HepG2 (cell line): Measurements from ENCODE around the gene CTNNBIP1. TPM values are rescaled to one million over a fixed set of nuclear protein-coding genes. Genes with fewer than 3 reads are reported as not detected.

ENCODE experiments used
- CHD2 ChIP-seq: IDR thresholded peaks from 2 replicates; pipeline ENCODE4 v1.6.1; 2011; ENCODE audit warnings: low read depth, low read length, improper control_type of control experiment
- HNF4A ChIP-seq: sonication (generic); formaldehyde crosslinking; IDR thresholded peaks from 2 replicates; pipeline ENCODE4 v1.4.0; 2020; ENCODE audit warnings: missing genetic modification reagents
- JUND ChIP-seq: sonication (generic); formaldehyde crosslinking; IDR thresholded peaks from 2 replicates; pipeline ENCODE4 v1.8.0; 2022; ENCODE audit warnings: mild to moderate bottlenecking, missing genetic modification reagents
- KLF11 ChIP-seq: IDR thresholded peaks from 2 replicates; pipeline ENCODE4 v1.6.1; 2016; ENCODE audit warnings: missing compliant biosample characterization
- MEF2D ChIP-seq: sonication (generic); formaldehyde crosslinking; IDR thresholded peaks from 2 replicates; pipeline ENCODE4 v1.5.1; 2020; ENCODE audit warnings: mild to moderate bottlenecking, missing genetic modification reagents
- RARA ChIP-seq: IDR thresholded peaks from 2 replicates; pipeline ENCODE4 v1.6.1; 2016; ENCODE audit warnings: missing genetic modification reagents, missing compliant biosample characterization
- SAP130 ChIP-seq: IDR thresholded peaks from 2 replicates; pipeline ENCODE4 v1.6.1; 2016; ENCODE audit warnings: low read depth
- SATB2 ChIP-seq: sonication (generic); formaldehyde crosslinking; IDR thresholded peaks from 2 replicates; pipeline ENCODE4 v1.5.0; 2020; ENCODE audit warnings: missing genetic modification reagents
- SOX13 ChIP-seq, 3 experiments: fragments of 450-650 bp in 1 of 3; sonication (generic) in 1 of 3; formaldehyde crosslinking in 1 of 3; IDR thresholded peaks in 2 of 3; conservative IDR thresholded peaks in 1 of 3; 2 replicates each; pipeline versions ENCODE4 v1.5.0 to v1.6.1; 2016 to 2020; ENCODE audit warnings: antibody characterized with exemption in 1 of 3, mild to moderate bottlenecking in 1 of 3, missing compliant biosample characterization in 1 of 3, missing genetic modification reagents in 1 of 3, moderate library complexity in 1 of 3
- TFAP4 ChIP-seq: sonication (generic); IDR thresholded peaks from 2 replicates; pipeline ENCODE4 v1.6.1; 2016; ENCODE audit warnings: low read depth, borderline replicate concordance
- polyA plus RNA-seq, 8 experiments: library from polyadenylated mRNA; depleted of rRNA in 3 of 8; stranded (reverse) in 7 of 8; unstranded in 1 of 8; fragments of >200 nt; fragmentation: Illumina TruSeq in 4 of 8; extraction: Trizol in 4 of 8; gene quantifications; 2 replicates each; pipeline versions ENCODE4 v1.2.1 to v1.2.3, GENCODE V29; 2011 to 2016; ENCODE audit warnings: low read depth in 4 of 8, missing spikeins in 1 of 8, mixed read lengths in 1 of 8; ENCODE audit not compliant: insufficient read depth in 1 of 8
- total RNA-seq, 5 experiments: library from RNA; depleted of rRNA; stranded (reverse); fragments of >200 nt; fragmentation: Illumina TruSeq; extraction: Trizol; gene quantifications; 2 replicates each; pipeline ENCODE4 v1.2.3, GENCODE V29; 2016; ENCODE audit warnings: low read depth in 1 of 5
- TF ChIP-seq, protein P1 (sequence below): sonication (generic); formaldehyde crosslinking; IDR thresholded peaks from 2 replicates; pipeline ENCODE4 v1.8.1; 2023; ENCODE audit warnings: missing genetic modification reagents, mild to moderate bottlenecking, borderline replicate concordance
- TF ChIP-seq, protein P2 (sequence below): sonication (generic); formaldehyde crosslinking; IDR thresholded peaks from 2 replicates; pipeline ENCODE4 v1.5.0; 2020; ENCODE audit warnings: missing genetic modification reagents
- TF ChIP-seq, protein P3 (sequence below), 2 experiments: IDR thresholded peaks; 2 replicates each; pipeline ENCODE4 v1.6.1; 2011 to 2012; ENCODE audit warnings: low read length in 2 of 2, borderline replicate concordance in 1 of 2, low read depth in 1 of 2, mild to moderate bottlenecking in 1 of 2, moderate library complexity in 1 of 2
- TF ChIP-seq, protein P4 (sequence below): sonication (generic); formaldehyde crosslinking; IDR thresholded peaks from 2 replicates; pipeline ENCODE4 v1.5.0; 2020; ENCODE audit warnings: mild to moderate bottlenecking, missing genetic modification reagents, borderline replicate concordance

CTNNBIP1 gene
- total and polyA plus RNA-seq, 2 of the 13 experiments (the other 11 are each of a cell fraction or from before 2014, with no cell fraction given): 71.7 to 83.0 TPM

DNA sequence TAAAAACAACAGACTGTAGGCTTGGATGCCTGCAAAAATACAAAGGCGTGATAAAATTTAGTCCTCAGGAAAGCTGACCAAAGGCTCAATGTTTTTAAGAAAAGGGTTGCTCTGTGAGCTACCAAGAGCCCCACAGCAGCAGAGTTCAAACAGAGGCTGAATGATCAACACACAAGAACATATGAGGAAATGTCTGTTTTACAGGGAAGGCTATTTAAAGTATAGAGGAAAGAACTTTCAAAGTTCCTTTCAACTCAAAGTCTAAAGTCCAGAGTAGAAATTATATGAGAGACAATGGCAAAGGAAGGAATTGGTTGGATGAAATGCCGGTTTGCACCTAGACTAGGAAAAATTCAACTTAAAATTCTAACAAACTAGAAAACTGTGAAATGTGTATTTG lies 94.9 kb downstream of the CTNNBIP1 start (continued):
- TF ChIP-seq RARA (CRISPR knock-in tag) (peak; percentile 46; the same call in 1 of the 2 replicates), TFAP4 (no peak), SAP130 (0 out of 2 replicates have a peak, but pooled peaks have one; percentile 21), SATB2 (CRISPR knock-in tag) (no peak), KLF11 (CRISPR knock-in tag) (no peak), JUND (CRISPR knock-in tag) (no peak), CHD2 (no peak), MEF2D (no peak), HNF4A (CRISPR knock-in tag) (peak; percentile 53), SOX13 (IDR thresholded peaks at IDR 0.05) (no peak), SOX13 (CRISPR knock-in tag; conservative IDR thresholded peaks at IDR 0.05 in 1 of 2, IDR thresholded peaks at IDR 0.05 in 1 of 2) (peak in 1 of 2 experiments; percentile 17; a peak in 1 of 4 replicates)
- TF ChIP-seq, protein P1, sequence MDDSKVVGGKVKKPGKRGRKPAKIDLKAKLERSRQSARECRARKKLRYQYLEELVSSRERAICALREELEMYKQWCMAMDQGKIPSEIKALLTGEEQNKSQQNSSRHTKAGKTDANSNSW (CRISPR knock-in tag): no peak
- TF ChIP-seq, protein P2, sequence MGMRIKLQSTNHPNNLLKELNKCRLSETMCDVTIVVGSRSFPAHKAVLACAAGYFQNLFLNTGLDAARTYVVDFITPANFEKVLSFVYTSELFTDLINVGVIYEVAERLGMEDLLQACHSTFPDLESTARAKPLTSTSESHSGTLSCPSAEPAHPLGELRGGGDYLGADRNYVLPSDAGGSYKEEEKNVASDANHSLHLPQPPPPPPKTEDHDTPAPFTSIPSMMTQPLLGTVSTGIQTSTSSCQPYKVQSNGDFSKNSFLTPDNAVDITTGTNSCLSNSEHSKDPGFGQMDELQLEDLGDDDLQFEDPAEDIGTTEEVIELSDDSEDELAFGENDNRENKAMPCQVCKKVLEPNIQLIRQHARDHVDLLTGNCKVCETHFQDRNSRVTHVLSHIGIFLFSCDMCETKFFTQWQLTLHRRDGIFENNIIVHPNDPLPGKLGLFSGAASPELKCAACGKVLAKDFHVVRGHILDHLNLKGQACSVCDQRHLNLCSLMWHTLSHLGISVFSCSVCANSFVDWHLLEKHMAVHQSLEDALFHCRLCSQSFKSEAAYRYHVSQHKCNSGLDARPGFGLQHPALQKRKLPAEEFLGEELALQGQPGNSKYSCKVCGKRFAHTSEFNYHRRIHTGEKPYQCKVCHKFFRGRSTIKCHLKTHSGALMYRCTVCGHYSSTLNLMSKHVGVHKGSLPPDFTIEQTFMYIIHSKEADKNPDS (CRISPR knock-in tag): no peak
- TF ChIP-seq, protein P3, sequence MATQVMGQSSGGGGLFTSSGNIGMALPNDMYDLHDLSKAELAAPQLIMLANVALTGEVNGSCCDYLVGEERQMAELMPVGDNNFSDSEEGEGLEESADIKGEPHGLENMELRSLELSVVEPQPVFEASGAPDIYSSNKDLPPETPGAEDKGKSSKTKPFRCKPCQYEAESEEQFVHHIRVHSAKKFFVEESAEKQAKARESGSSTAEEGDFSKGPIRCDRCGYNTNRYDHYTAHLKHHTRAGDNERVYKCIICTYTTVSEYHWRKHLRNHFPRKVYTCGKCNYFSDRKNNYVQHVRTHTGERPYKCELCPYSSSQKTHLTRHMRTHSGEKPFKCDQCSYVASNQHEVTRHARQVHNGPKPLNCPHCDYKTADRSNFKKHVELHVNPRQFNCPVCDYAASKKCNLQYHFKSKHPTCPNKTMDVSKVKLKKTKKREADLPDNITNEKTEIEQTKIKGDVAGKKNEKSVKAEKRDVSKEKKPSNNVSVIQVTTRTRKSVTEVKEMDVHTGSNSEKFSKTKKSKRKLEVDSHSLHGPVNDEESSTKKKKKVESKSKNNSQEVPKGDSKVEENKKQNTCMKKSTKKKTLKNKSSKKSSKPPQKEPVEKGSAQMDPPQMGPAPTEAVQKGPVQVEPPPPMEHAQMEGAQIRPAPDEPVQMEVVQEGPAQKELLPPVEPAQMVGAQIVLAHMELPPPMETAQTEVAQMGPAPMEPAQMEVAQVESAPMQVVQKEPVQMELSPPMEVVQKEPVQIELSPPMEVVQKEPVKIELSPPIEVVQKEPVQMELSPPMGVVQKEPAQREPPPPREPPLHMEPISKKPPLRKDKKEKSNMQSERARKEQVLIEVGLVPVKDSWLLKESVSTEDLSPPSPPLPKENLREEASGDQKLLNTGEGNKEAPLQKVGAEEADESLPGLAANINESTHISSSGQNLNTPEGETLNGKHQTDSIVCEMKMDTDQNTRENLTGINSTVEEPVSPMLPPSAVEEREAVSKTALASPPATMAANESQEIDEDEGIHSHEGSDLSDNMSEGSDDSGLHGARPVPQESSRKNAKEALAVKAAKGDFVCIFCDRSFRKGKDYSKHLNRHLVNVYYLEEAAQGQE (IDR thresholded peaks at IDR 0.05; ENCODE audit: borderline replicate concordance in 1 of 2, low read depth in 1 of 2, low read length in 2 of 2): no peak
- TF ChIP-seq, protein P4, sequence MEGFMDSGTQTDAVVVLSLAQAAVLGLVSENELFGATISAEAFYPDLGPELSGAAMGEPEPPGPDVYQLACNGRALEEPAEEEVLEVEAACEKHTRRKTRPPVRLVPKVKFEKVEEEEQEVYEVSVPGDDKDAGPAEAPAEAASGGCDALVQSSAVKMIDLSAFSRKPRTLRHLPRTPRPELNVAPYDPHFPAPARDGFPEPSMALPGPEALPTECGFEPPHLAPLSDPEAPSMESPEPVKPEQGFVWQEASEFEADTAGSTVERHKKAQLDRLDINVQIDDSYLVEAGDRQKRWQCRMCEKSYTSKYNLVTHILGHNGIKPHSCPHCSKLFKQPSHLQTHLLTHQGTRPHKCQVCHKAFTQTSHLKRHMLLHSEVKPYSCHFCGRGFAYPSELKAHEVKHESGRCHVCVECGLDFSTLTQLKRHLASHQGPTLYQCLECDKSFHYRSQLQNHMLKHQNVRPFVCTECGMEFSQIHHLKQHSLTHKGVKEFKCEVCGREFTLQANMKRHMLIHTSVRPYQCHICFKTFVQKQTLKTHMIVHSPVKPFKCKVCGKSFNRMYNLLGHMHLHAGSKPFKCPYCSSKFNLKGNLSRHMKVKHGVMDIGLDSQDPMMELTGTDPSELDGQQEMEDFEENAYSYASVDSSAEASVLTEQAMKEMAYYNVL: no peak
